Keratinocyte (primary cell): ENCODE data around the gene LTBP2. TPM values are rescaled to one million over a fixed set of nuclear protein-coding genes. Genes with fewer than 3 reads are reported as not detected.

ENCODE experiments used
- DNase-seq: peaks from one replicate; pipeline ENCODE4 v3.0.0-alpha.2; 2011; ENCODE audit warnings: low read depth, missing footprints, low spot score
- FAIRE-seq: peaks from 2 replicates; lab custom pipeline; 2011; peaks lifted over from hg19 to GRCh38; lab: Jason Lieb, UNC
- H2AFZ ChIP-seq: 2 replicates; pipeline ENCODE4 v1.6.0; 2012; ENCODE audit warnings: low read length, control low read depth, inconsistent platforms; ENCODE audit not compliant: control insufficient read depth
- H3K27ac ChIP-seq: 2 replicates; pipeline ENCODE4 v1.5.1; 2011; ENCODE audit warnings: low read length; ENCODE audit not compliant: control insufficient read depth, insufficient read depth
- H3K27me3 ChIP-seq: 3 replicates; pipeline ENCODE4 v1.6.0; 2011; ENCODE audit warnings: low read length; ENCODE audit not compliant: control insufficient read depth, insufficient read depth; ENCODE audit errors: extremely low read depth
- H3K36me3 ChIP-seq, 2 experiments: 2 replicates in 1 of 2; 3 replicates in 1 of 2; pipeline ENCODE4 v1.5.1; 2011; ENCODE audit warnings: low read length in 2 of 2, mild to moderate bottlenecking in 1 of 2; ENCODE audit not compliant: control insufficient read depth in 2 of 2, insufficient read depth in 2 of 2; ENCODE audit errors: extremely low read depth in 1 of 2
- H3K4me1 ChIP-seq: 3 replicates; pipeline ENCODE4 v1.5.1; 2011; ENCODE audit warnings: low read length; ENCODE audit not compliant: control insufficient read depth, insufficient read depth; ENCODE audit errors: extremely low read depth
- H3K4me2 ChIP-seq: 3 replicates; pipeline ENCODE4 v1.6.0; 2011; ENCODE audit warnings: low read depth, low read length; ENCODE audit not compliant: control insufficient read depth, insufficient read depth; ENCODE audit errors: extremely low read depth
- H3K4me3 ChIP-seq, 3 experiments: fragments of 200-600 bp in 1 of 3; sonication (generic) in 1 of 3; 2 replicates in 2 of 3; 3 replicates in 1 of 3; pipeline ENCODE4 v1.5.1; 2011 to 2016; ENCODE audit warnings: low read length in 3 of 3, mild to moderate bottlenecking in 3 of 3, control low read depth in 2 of 3, inconsistent platforms in 1 of 3, low read depth in 1 of 3, mixed read lengths in 1 of 3, mixed run types in 1 of 3, moderate library complexity in 1 of 3; ENCODE audit not compliant: control insufficient read depth in 2 of 3, insufficient read depth in 2 of 3; ENCODE audit errors: extremely low read depth in 1 of 3
- H3K79me2 ChIP-seq: 2 replicates; pipeline ENCODE4 v1.6.0; 2012; ENCODE audit warnings: low read length; ENCODE audit not compliant: control insufficient read depth, insufficient read depth
- H3K9ac ChIP-seq: 3 replicates; pipeline ENCODE4 v1.6.0; 2011; ENCODE audit warnings: low read length; ENCODE audit not compliant: control insufficient read depth, insufficient read depth; ENCODE audit errors: extremely low read depth
- H3K9me1 ChIP-seq: 3 replicates; pipeline ENCODE4 v1.6.0; 2011; ENCODE audit warnings: low read length; ENCODE audit not compliant: control insufficient read depth, insufficient read depth; ENCODE audit errors: extremely low read depth
- H3K9me3 ChIP-seq: 2 replicates; pipeline ENCODE4 v1.5.1; 2012; ENCODE audit warnings: low read depth, low read length; ENCODE audit not compliant: control insufficient read depth
- H4K20me1 ChIP-seq: 3 replicates; pipeline ENCODE4 v1.6.0; 2011; ENCODE audit warnings: low read length; ENCODE audit not compliant: control insufficient read depth, insufficient read depth; ENCODE audit errors: extremely low read depth
- EZH2 ChIP-seq: IDR thresholded peaks from one replicate; pipeline ENCODE4 v1.6.1; 2012; ENCODE audit warnings: inconsistent platforms, mild to moderate bottlenecking, low read length, moderate library complexity
- dilution Hi-C: fragments of 300-500 bp; cut with MboI; formaldehyde crosslinking; loops from one replicate; pipeline ENCODE4 v1.7.0; 2020; ENCODE audit warnings: low sequenced_read_pairs; ENCODE audit not compliant: extremely low pct_ligation_motif_present
- polyA plus RNA-seq, 5 experiments: library from polyadenylated mRNA; depleted of rRNA in 3 of 5; stranded (reverse) in 3 of 5; stranded (forward) in 1 of 5; unstranded in 1 of 5; fragments of >200 nt; gene quantifications; 1 replicate in 1 of 5; 2 replicates in 3 of 5; 3 replicates in 1 of 5; pipeline versions ENCODE4 v1.2.1 to v1.2.3, GENCODE V29; 2011 to 2012; ENCODE audit warnings: missing spikeins in 2 of 5, low read depth in 1 of 5, low replicate concordance in 1 of 5
- TF ChIP-seq, protein P1 (sequence below), 3 experiments: IDR thresholded peaks in 1 of 3; conservative IDR thresholded peaks in 1 of 3; optimal IDR thresholded peaks in 1 of 3; 2 replicates in 2 of 3; 3 replicates in 1 of 3; pipeline versions ENCODE3 to v1.5.1; 2011; ENCODE audit warnings: low read length in 3 of 3, mild to moderate bottlenecking in 3 of 3, moderate library complexity in 2 of 3, control low read depth in 1 of 3, inconsistent platforms in 1 of 3; ENCODE audit not compliant: insufficient read depth in 2 of 3; ENCODE audit errors: extremely low read depth in 1 of 3

LTBP2 gene
- polyA plus RNA-seq, 1 donor (not counting 4 experiments of a cell fraction or from before 2014, with no cell fraction given) = 23.9 TPM

DNA sequence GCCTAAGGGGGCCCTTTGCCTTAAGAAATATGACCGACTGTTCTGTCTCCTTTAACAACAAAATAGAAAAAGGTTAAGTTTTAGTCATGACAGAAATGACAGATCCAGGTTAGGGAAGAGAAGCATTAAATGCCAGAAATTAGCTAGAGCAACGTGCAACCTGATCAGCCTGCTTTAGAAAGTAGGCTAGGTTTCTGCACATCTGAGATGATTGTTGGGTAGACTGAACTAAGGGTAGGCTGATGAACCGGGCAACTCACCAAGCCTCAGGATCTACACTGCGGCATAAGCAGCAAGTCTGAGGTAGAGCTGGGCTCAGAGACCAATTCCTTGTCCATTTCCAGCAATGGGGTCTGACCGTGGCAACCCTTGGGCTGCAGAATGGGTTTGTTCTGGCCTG, 148.3 kb downstream of the LTBP2 start:
- no peaks in the 10 kb centered on the region for H3K79me2 ChIP-seq
- TF ChIP-seq EZH2 = no peak
- TF ChIP-seq, protein P1, sequence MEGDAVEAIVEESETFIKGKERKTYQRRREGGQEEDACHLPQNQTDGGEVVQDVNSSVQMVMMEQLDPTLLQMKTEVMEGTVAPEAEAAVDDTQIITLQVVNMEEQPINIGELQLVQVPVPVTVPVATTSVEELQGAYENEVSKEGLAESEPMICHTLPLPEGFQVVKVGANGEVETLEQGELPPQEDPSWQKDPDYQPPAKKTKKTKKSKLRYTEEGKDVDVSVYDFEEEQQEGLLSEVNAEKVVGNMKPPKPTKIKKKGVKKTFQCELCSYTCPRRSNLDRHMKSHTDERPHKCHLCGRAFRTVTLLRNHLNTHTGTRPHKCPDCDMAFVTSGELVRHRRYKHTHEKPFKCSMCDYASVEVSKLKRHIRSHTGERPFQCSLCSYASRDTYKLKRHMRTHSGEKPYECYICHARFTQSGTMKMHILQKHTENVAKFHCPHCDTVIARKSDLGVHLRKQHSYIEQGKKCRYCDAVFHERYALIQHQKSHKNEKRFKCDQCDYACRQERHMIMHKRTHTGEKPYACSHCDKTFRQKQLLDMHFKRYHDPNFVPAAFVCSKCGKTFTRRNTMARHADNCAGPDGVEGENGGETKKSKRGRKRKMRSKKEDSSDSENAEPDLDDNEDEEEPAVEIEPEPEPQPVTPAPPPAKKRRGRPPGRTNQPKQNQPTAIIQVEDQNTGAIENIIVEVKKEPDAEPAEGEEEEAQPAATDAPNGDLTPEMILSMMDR (optimal IDR thresholded peaks at IDR 0.05 in 1 of 3, IDR thresholded peaks at IDR 0.05 in 1 of 3, conservative IDR thresholded peaks at IDR 0.05 in 1 of 3; ENCODE audit: extremely low read depth in 1 of 3, insufficient read depth in 2 of 3, low read length in 3 of 3) = no peak
- no peaks in the 10 kb centered on the region for H4K20me1 ChIP-seq
- no peak overlapping the region for H3K9ac ChIP-seq
- no peaks in the 10 kb centered on the region for H3K9me1 ChIP-seq
- no peaks in the 10 kb centered on the region for H3K27me3 ChIP-seq
- H3K27ac ChIP-seq = no peak overlapping the region
- FAIRE-seq (no peak), DNase-seq (no peak)
- H3K4me1 ChIP-seq = no peaks in the 10 kb centered on the region
- no peak overlapping the region for H3K4me2 ChIP-seq
- no peaks in the 10 kb centered on the region for H3K9me3 ChIP-seq
- H2AFZ ChIP-seq = no peak overlapping the region
- H3K36me3 ChIP-seq = no peaks in the 10 kb centered on the region
- dilution Hi-C loops = no loop called here
- no peak overlapping the region for H3K4me3 ChIP-seq

DNA sequence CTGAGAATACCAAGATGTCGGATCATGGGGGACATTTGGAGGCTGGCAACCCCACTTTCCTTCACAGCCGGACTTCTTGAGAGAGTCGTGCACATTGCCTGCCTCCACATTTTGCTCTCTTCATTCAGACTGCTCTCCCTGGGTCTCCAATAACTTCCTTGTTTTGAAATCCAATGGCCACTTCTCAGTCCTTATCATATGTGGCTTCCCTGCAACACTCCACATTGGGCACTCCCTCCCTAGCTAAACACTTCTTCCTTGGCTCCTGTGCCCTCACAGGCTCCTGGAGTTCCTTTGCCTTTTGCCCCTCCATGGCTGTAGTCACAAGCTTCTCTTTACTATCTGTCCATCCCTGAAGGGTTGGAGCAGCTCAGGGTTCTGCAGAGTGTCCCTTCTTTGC, 149.0 kb downstream of the LTBP2 start:
- Histone ChIP-seq H3K36me3 (no peaks in the 10 kb centered on the region), H2AFZ (no peak overlapping the region), H3K4me1 (no peaks in the 10 kb centered on the region), H3K27ac (no peak overlapping the region), H3K9me3 (no peaks in the 10 kb centered on the region), H3K27me3 (no peaks in the 10 kb centered on the region), H3K9ac (no peak overlapping the region), H3K79me2 (no peaks in the 10 kb centered on the region), H3K4me3 (no peak overlapping the region), H4K20me1 (no peaks in the 10 kb centered on the region), H3K9me1 (no peaks in the 10 kb centered on the region), H3K4me2 (no peak overlapping the region)
- FAIRE-seq = no peak
- dilution Hi-C loops = no loop called here
- no peak for DNase-seq
- TF ChIP-seq, protein P1 (optimal IDR thresholded peaks at IDR 0.05 in 1 of 3, IDR thresholded peaks at IDR 0.05 in 1 of 3, conservative IDR thresholded peaks at IDR 0.05 in 1 of 3; ENCODE audit: extremely low read depth in 1 of 3, insufficient read depth in 2 of 3, low read length in 3 of 3) = no peak
- no peak for TF ChIP-seq EZH2
